HG02610 (cell line): ENCODE results near the gene STX11.
A peak's percentile ranks its signal among the peaks of the same experiment; 100 is the strongest.

ENCODE experiments used
- ATAC-seq: cut with Tn5 transposase; IDR thresholded peaks from one replicate; pipeline ENCODE4 v1.9.1; 2021; ENCODE audit warnings: mild to moderate bottlenecking, moderate library complexity; ENCODE audit not compliant: unreplicated experiment

Gene STX11

GRCh38 chr6:144141470-144141869 lies 8.8 kb upstream of the STX11 start:
- no peak for ATAC-seq

GRCh38 chr6:144143106-144143505 lies 7.2 kb upstream of the STX11 start:
- ATAC-seq: no peak

- ATAC-seq: no peak
Measured at GRCh38 chr6:144143878-144144277, 6.4 kb upstream of the STX11 start.

- no peak for ATAC-seq
Measured at GRCh38 chr6:144144996-144145395, 5.3 kb upstream of the STX11 start.

- ATAC-seq: no peak
Measured at GRCh38 chr6:144145541-144145940, 4.8 kb upstream of the STX11 start.

- no peak for ATAC-seq
Measured at GRCh38 chr6:144148886-144149285, 1.4 kb upstream of the STX11 start.

- no peak for ATAC-seq
Measured at GRCh38 chr6:144149558-144149893, 791 bp upstream of the STX11 start.

GRCh38 chr6:144150710-144151657 lies 667 bp downstream of the STX11 start:
- peak; percentile 49 for ATAC-seq

GRCh38 chr6:144152334-144152900 lies 2.1 kb downstream of the STX11 start:
- ATAC-seq: no peak

- ATAC-seq: no peak
Measured at GRCh38 chr6:144153260-144153659, 2.9 kb downstream of the STX11 start.

GRCh38 chr6:144153971-144154370 lies 3.7 kb downstream of the STX11 start:
- ATAC-seq: no peak

- ATAC-seq: peak; percentile 66
Measured at GRCh38 chr6:144155529-144155928, 5.2 kb downstream of the STX11 start.

- ATAC-seq: no peak
Measured at GRCh38 chr6:144156338-144156737, 6.0 kb downstream of the STX11 start.

GRCh38 chr6:144156991-144157390 lies 6.7 kb downstream of the STX11 start:
- no peak for ATAC-seq

GRCh38 chr6:144158133-144158532 lies 7.8 kb downstream of the STX11 start:
- ATAC-seq: no peak

- ATAC-seq: no peak
Measured at GRCh38 chr6:144159223-144159622, 8.9 kb downstream of the STX11 start.

GRCh38 chr6:144159742-144160141 lies 9.4 kb downstream of the STX11 start:
- no peak for ATAC-seq

GRCh38 chr6:144160431-144161005 lies 10.2 kb downstream of the STX11 start:
- ATAC-seq: no peak

GRCh38 chr6:144161975-144162374 lies 11.7 kb downstream of the STX11 start:
- no peak for ATAC-seq

GRCh38 chr6:144162977-144163376 lies 12.7 kb downstream of the STX11 start:
- peak; percentile 78 for ATAC-seq

GRCh38 chr6:144165784-144166183 lies 15.5 kb downstream of the STX11 start:
- no peak for ATAC-seq

- no peak for ATAC-seq
Measured at GRCh38 chr6:144170044-144170443, 19.7 kb downstream of the STX11 start.
